HAP-1 (cell line): Measurements from ENCODE around the gene FAM222A.
A peak's percentile ranks its signal among the peaks of the same experiment; 100 is the strongest.

ENCODE experiments used
- DNase-seq, 2 experiments: peaks; one replicate each; pipeline ENCODE4 v3.0.0-alpha.2; 2016 to 2020; ENCODE audit warnings: low spot score in 2 of 2
- H3K27me3 ChIP-seq: fragments of 250-450 bp; sonication (Bioruptor Pico); 2 replicates; pipeline ENCODE4 v1.5.1; 2020; ENCODE audit warnings: low read depth, mild to moderate bottlenecking, moderate library complexity
- H3K36me3 ChIP-seq: fragments of 250-450 bp; sonication (Bioruptor Pico); replicated peaks from 2 replicates; pipeline ENCODE4 v1.5.1; 2020; ENCODE audit warnings: mild to moderate bottlenecking
- H3K4me1 ChIP-seq: fragments of 250-450 bp; sonication (Bioruptor Pico); 2 replicates; pipeline ENCODE4 v1.5.1; 2020; ENCODE audit warnings: mild to moderate bottlenecking
- H3K4me3 ChIP-seq: fragments of 250-450 bp; sonication (Bioruptor Pico); 2 replicates; pipeline ENCODE4 v1.5.1; 2020; ENCODE audit warnings: mild to moderate bottlenecking, moderate library complexity
- H3K9me3 ChIP-seq: fragments of 250-450 bp; sonication (Bioruptor Pico); 2 replicates; pipeline ENCODE4 v1.5.1; 2020; ENCODE audit warnings: mild to moderate bottlenecking, moderate library complexity
- in situ Hi-C: fragments of 300-500 bp; cut with MboI; formaldehyde crosslinking; loops from 3 replicates; pipeline ENCODE4 v1.14.3; 2020; ENCODE audit warnings: low sequenced_read_pairs, inconsistent platforms, mixed read lengths

FAM222A gene

GRCh38 chr12:109737631-109738030 is 24.0 kb downstream of the FAM222A start:
- peak in 1 of 2 experiments; percentile 5 for DNase-seq
- Histone ChIP-seq H3K9me3 (no peaks in the 10 kb centered on the region), H3K36me3 (no peaks in the 10 kb centered on the region), H3K4me3 (no peak overlapping the region), H3K27me3 (no peaks in the 10 kb centered on the region), H3K4me1 (no peaks in the 10 kb centered on the region)
- in situ Hi-C loops = no loop called here

DNA sequence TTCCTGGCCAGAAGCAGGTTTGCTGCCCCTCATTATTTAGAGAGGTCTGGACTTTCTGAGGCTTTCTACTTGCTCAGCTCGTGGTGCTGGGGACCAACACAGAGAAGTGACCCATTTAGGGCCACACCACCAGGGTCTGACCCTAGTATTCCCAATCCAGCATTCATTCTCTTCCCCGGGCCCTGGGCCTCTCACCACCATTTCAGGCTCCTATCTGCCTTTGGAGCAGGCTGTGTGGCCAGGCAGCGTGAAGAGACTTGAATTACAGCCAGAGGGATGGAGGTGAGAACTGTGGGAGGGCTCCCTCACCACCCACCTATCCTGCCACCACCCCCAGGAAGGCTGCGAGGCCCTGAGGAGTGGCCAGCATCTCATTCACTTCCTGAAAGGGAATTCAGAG is 24.6 kb downstream of the FAM222A start:
- H3K9me3 ChIP-seq = no peaks in the 10 kb centered on the region

DNA sequence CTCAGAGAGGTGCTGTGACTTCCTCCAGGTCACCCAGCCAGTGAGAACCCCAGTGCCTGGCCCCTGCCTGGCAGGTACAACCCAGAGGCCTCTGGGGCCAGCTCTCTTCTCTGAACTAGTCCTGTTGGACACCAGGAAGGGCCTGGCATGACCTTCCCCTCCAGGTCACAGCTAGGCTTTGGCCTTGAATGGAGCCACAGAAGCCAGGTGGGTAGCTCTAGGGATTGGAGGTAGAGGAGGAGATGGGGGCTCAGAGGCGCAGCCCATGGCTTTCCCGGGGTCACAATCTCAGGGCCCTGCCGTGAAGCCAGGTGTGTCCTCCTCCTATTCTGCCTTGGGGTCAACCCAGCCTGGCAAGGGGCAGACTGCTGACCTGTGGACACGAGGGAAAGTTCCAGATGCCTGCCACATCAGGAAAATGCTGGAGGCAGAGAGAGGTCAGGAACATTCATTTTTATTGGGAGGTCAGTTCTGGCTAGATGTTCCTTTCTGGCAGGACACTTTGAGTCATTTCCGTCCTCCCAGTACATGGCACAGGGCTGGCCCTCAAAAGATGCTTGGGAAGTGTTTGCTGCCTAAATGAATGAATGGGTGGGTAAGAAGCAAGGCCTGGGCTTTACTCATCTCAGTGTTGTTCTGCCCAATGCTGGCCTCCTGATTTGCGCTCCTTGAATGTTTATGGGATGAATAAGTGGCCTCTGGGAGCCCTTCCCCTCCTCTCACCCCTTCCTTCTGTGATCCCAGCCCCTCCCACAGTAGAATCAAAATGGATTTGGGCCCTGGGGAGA is 25.4 kb downstream of the FAM222A start:
- DNase-seq = peak in 1 of 2 experiments; percentile 3
- H3K36me3 ChIP-seq = no peaks in the 10 kb centered on the region
- H3K4me3 ChIP-seq = no peak overlapping the region

More for the DNA sequence above, 24.6 kb downstream of the FAM222A start:
- Histone ChIP-seq H3K27me3 (no peaks in the 10 kb centered on the region), H3K36me3 (no peaks in the 10 kb centered on the region), H3K4me1 (no peaks in the 10 kb centered on the region), H3K4me3 (no peak overlapping the region)
- DNase-seq = peak in 1 of 2 experiments; percentile 5
- in situ Hi-C loops = no loop called here

DNA sequence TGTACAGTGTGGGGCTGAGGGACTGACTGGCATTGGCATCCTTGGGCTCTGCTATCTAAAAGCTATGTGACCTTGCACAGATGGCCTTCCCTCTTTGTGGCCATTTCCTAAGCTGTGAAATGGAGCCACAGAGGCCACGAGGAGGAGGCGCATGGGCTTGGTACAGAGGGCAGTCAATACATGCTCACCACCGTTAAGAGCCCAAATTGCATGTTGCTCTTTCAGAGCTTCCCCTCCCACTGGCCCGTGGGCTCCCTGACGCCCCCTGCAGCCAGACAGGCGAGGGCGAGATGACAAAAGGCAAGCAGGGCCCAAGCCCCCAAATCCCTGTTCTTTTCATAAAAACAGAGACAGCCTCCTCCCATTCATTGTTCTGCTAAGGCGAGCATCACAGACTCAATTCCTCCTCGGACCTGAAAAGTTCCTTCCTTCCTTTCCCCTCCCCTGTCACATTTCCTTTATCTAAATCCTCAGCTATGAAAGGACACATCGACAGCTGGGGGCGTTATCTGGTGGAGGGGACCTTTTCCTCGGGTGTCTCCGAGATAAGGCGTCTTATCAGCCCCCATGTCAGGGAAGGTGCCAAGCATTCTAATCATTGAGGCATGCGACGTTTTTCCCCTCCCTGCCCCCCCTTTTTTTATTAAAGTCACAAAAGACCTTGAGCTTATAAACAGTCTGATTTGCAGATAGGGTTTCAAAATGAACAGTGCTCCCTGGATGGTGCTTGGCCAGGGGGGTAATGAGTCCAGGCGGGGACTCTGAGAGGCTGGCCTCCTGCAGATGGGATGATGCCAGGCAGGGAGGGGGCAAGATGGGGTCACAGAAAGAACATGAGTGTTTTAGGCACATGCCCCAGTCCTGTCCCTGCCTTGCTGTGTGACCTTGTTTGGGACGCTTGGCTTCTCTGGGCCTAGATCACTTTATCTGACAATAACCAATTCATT is 26.4 kb downstream of the FAM222A start:
- Histone ChIP-seq H3K4me1 (no peaks in the 10 kb centered on the region), H3K4me3 (no peak overlapping the region), H3K27me3 (no peaks in the 10 kb centered on the region), H3K36me3 (no peaks in the 10 kb centered on the region), H3K9me3 (no peaks in the 10 kb centered on the region)
- peak; percentile 21 to 59 for DNase-seq
- in situ Hi-C loops = no loop called here

More for the DNA sequence above, 25.4 kb downstream of the FAM222A start:
- Histone ChIP-seq H3K27me3 (no peaks in the 10 kb centered on the region), H3K9me3 (no peaks in the 10 kb centered on the region), H3K4me1 (no peaks in the 10 kb centered on the region)
- in situ Hi-C loops = no loop called here

GRCh38 chr12:109740694-109741245 is 27.1 kb downstream of the FAM222A start:
- H3K9me3 ChIP-seq = no peaks in the 10 kb centered on the region
- no peaks in the 10 kb centered on the region for H3K27me3 ChIP-seq
- peak in 1 of 2 experiments; percentile 4 for DNase-seq
- in situ Hi-C loops = no loop called here
- H3K4me1 ChIP-seq = no peaks in the 10 kb centered on the region
- no peak overlapping the region for H3K4me3 ChIP-seq
- no peaks in the 10 kb centered on the region for H3K36me3 ChIP-seq

- Histone ChIP-seq H3K27me3 (no peaks in the 10 kb centered on the region), H3K4me1 (no peaks in the 10 kb centered on the region), H3K9me3 (no peaks in the 10 kb centered on the region), H3K36me3 (no peaks in the 10 kb centered on the region), H3K4me3 (no peak overlapping the region)
- no peak for DNase-seq
- in situ Hi-C loops = no loop called here
Observed at GRCh38 chr12:109741286-109741969, 27.8 kb downstream of the FAM222A start.

DNA sequence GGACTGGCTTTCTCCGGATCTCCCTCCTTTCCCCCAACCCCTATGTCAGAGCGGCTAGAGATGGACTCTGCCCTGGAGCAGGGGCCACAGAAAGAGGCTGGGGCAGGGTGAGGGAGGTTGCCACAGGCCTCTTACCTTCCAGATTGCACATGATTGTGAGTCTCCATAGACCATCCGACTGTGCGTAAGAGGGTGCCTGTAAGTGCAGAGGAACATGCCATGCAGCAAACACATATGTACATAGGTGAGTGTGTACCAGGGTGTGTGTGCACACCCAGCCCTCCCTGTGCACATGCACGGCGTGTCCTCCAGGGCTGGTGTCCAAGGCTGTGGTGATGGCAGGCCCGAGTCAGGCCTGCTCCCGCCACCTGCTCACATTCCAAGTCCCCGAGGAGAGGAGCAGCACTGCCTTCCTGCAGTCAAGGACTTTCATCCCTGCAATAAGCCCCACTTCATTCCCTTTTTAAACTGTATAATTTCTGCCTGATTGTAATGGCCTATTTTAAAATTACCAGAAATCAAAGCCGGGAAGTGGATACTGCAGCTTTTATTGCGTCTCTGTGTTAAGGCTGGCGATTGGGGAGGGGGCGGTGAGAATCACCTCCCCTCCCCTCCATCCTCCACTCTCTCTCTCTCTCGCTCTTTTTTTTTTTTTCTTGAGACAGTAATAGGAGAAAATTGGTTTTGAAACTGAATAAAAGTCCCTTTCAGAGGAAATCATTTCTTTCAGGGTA is 28.5 kb downstream of the FAM222A start:
- in situ Hi-C loops = no loop called here
- Histone ChIP-seq H3K36me3 (no peaks in the 10 kb centered on the region), H3K4me1 (no peaks in the 10 kb centered on the region), H3K9me3 (no peaks in the 10 kb centered on the region), H3K4me3 (no peak overlapping the region), H3K27me3 (no peaks in the 10 kb centered on the region)
- DNase-seq = no peak

GRCh38 chr12:109743076-109743910 is 29.7 kb downstream of the FAM222A start:
- no peak for DNase-seq
- Histone ChIP-seq H3K4me1 (no peaks in the 10 kb centered on the region), H3K27me3 (no peaks in the 10 kb centered on the region), H3K4me3 (no peak overlapping the region), H3K36me3 (no peaks in the 10 kb centered on the region), H3K9me3 (no peaks in the 10 kb centered on the region)
- in situ Hi-C loops = no loop called here

DNA sequence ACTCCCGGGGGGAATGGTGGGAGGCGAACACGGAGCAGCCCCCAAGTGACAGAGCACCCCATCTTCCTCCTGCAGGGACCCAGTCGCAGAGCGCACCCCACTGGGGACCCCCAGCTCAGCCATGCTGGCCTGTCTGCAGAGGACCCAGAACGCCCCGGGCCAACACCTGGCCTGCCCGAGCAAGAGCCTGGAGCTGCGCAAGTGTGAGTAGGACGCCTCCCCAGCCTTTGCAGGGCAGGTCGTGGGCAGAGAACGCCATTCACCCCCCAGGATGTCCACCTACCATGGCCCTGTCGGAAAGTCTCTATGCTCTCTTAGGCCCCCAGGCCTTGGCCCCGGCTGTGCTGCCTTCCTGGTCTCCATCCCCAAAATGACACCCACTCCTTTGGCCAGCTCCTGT is 30.4 kb downstream of the FAM222A start:
- in situ Hi-C loops = no loop called here
- no peak overlapping the region for H3K4me3 ChIP-seq
- no peaks in the 10 kb centered on the region for H3K4me1 ChIP-seq
- no peak for DNase-seq
- no peaks in the 10 kb centered on the region for H3K27me3 ChIP-seq
- H3K9me3 ChIP-seq = no peaks in the 10 kb centered on the region
- no peaks in the 10 kb centered on the region for H3K36me3 ChIP-seq

DNA sequence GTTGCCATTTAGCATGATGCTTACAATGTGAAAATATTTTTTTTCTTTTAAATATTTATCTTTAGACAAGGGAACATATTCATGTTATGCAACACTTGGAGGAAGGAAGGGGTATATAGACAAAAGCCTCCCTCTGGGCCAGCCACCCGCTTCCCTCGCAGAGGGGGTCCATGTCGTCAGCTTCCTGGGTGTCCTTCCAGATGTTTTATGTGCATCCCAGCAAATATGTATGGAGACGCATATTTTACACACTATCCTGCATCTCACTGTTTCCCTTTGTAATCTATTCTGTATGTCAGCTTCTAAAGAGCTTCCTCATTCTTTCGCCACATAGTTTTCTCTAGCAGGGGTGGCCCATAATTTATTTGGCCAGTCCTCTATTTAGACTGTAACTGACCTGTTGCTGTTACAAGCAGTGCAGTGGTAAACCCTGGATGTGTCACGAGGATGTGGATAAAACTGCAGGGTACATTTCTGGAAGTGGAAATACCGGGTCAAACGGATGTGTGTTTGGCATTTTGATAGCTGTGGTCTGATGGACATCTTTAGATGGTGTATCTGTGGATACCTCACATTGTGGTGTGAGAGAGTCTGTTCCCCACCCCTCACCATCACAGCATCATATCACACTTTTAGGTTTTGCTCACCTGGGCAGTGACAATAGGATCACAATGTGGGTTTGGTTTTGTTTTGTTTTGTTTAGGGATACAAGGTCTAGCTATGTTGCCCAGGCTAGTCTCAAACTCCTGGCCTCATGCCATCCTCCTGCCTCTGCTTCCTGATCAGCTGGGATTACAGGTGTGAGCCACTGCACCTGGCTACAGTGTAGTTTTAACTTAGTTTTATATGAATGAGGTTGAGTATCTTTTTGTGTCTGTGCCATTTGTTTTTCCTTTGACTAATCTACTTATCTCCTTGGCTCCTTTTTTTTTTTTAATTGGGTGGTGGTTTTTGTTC is 31.6 kb downstream of the FAM222A start:
- H3K4me3 ChIP-seq = no peak overlapping the region
- H3K36me3 ChIP-seq = no peaks in the 10 kb centered on the region
- H3K9me3 ChIP-seq = no peaks in the 10 kb centered on the region; the same call in 1 of the 2 replicates
- H3K4me1 ChIP-seq = no peaks in the 10 kb centered on the region
- no peak for DNase-seq
- in situ Hi-C loops = no loop called here
- H3K27me3 ChIP-seq = no peaks in the 10 kb centered on the region

GRCh38 chr12:109752117-109753053 is 38.8 kb downstream of the FAM222A start:
- in situ Hi-C loops = no loop called here
- no peak overlapping the region for H3K4me3 ChIP-seq
- no peaks in the 10 kb centered on the region for H3K27me3 ChIP-seq
- no peak for DNase-seq
- H3K4me1 ChIP-seq = no peaks in the 10 kb centered on the region
- H3K36me3 ChIP-seq = no peaks in the 10 kb centered on the region
- H3K9me3 ChIP-seq = peaks cover 5% of the 10 kb centered on the region
